Thoracic aorta (tissue), 2 donors: ENCODE results near the gene P2RY14. TPM values are rescaled to one million over a fixed set of nuclear protein-coding genes. Genes with fewer than 3 reads are reported as not detected.

Source experiments
- ATAC-seq: fragments of 150-250 bp; one replicate; pipeline ENCODE4 v1.8.0; 2017; ENCODE audit warnings: low read depth; ENCODE audit not compliant: insufficient number of reproducible peaks, low FRiP score
- DNase-seq: peaks from one replicate; pipeline ENCODE4 v3.0.0-alpha.2; 2020; ENCODE audit warnings: low spot score
- H3K27ac ChIP-seq, 2 donors: fragments of 200-600 bp; sonication (generic); 1 replicate in 1 of 2; 2 replicates in 1 of 2; pipeline ENCODE4 v1.5.1; 2016; ENCODE audit warnings: mild to moderate bottlenecking in 2 of 2, moderate library complexity in 2 of 2
- H3K27me3 ChIP-seq: fragments of 200-600 bp; sonication (generic); replicated peaks from 2 replicates; pipeline ENCODE4 v1.6.0; 2016; ENCODE audit warnings: mild to moderate bottlenecking; ENCODE audit not compliant: insufficient read depth
- H3K36me3 ChIP-seq: fragments of 200-600 bp; sonication (generic); one replicate; pipeline ENCODE4 v1.5.1; 2016
- H3K4me1 ChIP-seq, 2 donors: fragments of 200-600 bp; sonication (generic); 1 replicate in 1 of 2; 2 replicates in 1 of 2; pipeline versions ENCODE4 v1.5.1 to v1.6.0; 2016; ENCODE audit warnings: low read depth in 2 of 2, mild to moderate bottlenecking in 1 of 2; ENCODE audit not compliant: control insufficient read depth in 1 of 2
- H3K4me3 ChIP-seq: fragments of 200-600 bp; sonication (generic); 2 replicates; pipeline ENCODE4 v1.5.1; 2016; ENCODE audit warnings: mild to moderate bottlenecking
- H3K9me3 ChIP-seq: fragments of 200-600 bp; sonication (generic); 2 replicates; pipeline ENCODE4 v1.5.1; 2016
- total RNA-seq, 2 donors: library from RNA; depleted of rRNA; stranded (reverse); fragments of >200 nt; gene quantifications; one replicate each; pipeline versions ENCODE4 v1.1.0 to v1.2.3, GENCODE V29; 2016
- TF ChIP-seq, protein P1 (sequence below): fragments of 200-600 bp; sonication (generic); IDR thresholded peaks from one replicate; pipeline ENCODE4 v1.5.1; 2019; ENCODE audit warnings: antibody characterized with exemption

P2RY14 gene
- total RNA-seq, 2 donors from 2014 or later = 2.5 to 4.3 TPM

- no peak for DNase-seq
- no peaks in the 10 kb centered on the region for H3K9me3 ChIP-seq
- H3K36me3 ChIP-seq = no peaks in the 10 kb centered on the region
- ATAC-seq = no peak
- H3K4me3 ChIP-seq = no peak overlapping the region
- peaks cover 0 to 4% of the 10 kb centered on the region in 2 donors for H3K4me1 ChIP-seq
- H3K27ac ChIP-seq = no peak overlapping the region
- H3K27me3 ChIP-seq = no peaks in the 10 kb centered on the region
- TF ChIP-seq, protein P1, sequence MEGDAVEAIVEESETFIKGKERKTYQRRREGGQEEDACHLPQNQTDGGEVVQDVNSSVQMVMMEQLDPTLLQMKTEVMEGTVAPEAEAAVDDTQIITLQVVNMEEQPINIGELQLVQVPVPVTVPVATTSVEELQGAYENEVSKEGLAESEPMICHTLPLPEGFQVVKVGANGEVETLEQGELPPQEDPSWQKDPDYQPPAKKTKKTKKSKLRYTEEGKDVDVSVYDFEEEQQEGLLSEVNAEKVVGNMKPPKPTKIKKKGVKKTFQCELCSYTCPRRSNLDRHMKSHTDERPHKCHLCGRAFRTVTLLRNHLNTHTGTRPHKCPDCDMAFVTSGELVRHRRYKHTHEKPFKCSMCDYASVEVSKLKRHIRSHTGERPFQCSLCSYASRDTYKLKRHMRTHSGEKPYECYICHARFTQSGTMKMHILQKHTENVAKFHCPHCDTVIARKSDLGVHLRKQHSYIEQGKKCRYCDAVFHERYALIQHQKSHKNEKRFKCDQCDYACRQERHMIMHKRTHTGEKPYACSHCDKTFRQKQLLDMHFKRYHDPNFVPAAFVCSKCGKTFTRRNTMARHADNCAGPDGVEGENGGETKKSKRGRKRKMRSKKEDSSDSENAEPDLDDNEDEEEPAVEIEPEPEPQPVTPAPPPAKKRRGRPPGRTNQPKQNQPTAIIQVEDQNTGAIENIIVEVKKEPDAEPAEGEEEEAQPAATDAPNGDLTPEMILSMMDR = no peak
Measured at GRCh38 chr3:151305060-151305774, 26.9 kb upstream of the P2RY14 start.

- TF ChIP-seq, protein P1 = no peak
- no peak overlapping the region for H3K27ac ChIP-seq
- no peak overlapping the region for H3K4me3 ChIP-seq
- DNase-seq = no peak
- peaks cover 0 to 4% of the 10 kb centered on the region in 2 donors for H3K4me1 ChIP-seq
- no peaks in the 10 kb centered on the region for H3K9me3 ChIP-seq
- H3K27me3 ChIP-seq = no peaks in the 10 kb centered on the region
- ATAC-seq = no peak
- H3K36me3 ChIP-seq = no peaks in the 10 kb centered on the region
Measured at GRCh38 chr3:151303751-151304150, 25.4 kb upstream of the P2RY14 start.

- H3K4me3 ChIP-seq = no peak overlapping the region
- H3K4me1 ChIP-seq = peaks cover 0 to 4% of the 10 kb centered on the region in 2 donors
- no peak for ATAC-seq
- no peaks in the 10 kb centered on the region for H3K27me3 ChIP-seq
- H3K27ac ChIP-seq = no peak overlapping the region
- TF ChIP-seq, protein P1 = no peak
- no peaks in the 10 kb centered on the region for H3K36me3 ChIP-seq
- no peak for DNase-seq
- no peaks in the 10 kb centered on the region for H3K9me3 ChIP-seq
Measured at GRCh38 chr3:151301787-151302186, 23.4 kb upstream of the P2RY14 start.

DNA sequence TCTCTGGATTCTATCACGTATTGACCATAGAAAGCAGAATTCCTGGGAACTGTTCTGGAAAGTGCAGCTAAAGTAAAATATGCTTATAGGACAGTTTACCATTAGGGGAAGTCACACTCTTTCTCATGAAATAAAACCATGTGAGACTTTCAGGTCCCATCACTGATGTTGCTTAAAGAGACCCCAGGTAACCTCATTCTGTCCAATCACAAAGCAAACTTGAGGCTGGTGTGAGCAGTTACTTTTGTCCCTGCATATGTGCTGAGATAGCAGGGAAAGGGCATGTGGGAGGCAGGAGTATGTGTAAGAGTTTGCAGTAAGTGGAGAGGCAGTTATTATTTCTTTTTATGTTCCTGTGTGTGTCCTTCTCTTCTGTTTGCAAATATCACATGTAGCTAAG, 22.2 kb upstream of the P2RY14 start:
- Histone ChIP-seq H3K9me3 (no peaks in the 10 kb centered on the region), H3K36me3 (no peaks in the 10 kb centered on the region), H3K4me3 (no peak overlapping the region), H3K27ac (no peak overlapping the region), H3K27me3 (no peaks in the 10 kb centered on the region), H3K4me1 (peaks cover 0 to 4% of the 10 kb centered on the region in 2 donors)
- ATAC-seq (no peak), DNase-seq (no peak)
- TF ChIP-seq, protein P1 = no peak

DNA sequence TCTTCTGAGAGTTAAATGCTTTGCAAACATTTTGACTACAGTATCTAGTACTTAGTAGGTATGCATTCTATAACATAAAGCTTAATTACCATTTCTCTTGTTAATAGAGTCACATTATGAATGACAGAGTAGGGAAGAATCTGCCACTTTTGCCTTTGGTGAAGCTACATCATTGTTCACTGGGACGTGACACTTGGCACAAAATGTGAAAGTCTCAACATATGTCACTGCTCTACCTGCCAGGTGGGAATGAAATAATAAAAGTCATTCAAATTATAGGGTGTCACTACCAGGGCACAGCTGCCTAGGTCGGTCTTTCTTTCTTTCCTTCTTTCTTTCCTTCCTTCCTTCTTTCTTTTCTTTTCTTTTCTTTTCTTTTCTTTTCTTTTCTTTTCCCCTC, 20.7 kb upstream of the P2RY14 start:
- DNase-seq (no peak), ATAC-seq (no peak)
- TF ChIP-seq, protein P1 = no peak
- Histone ChIP-seq H3K9me3 (no peaks in the 10 kb centered on the region), H3K36me3 (no peaks in the 10 kb centered on the region), H3K4me1 (no peaks in the 10 kb centered on the region), H3K27me3 (no peaks in the 10 kb centered on the region), H3K27ac (no peak overlapping the region), H3K4me3 (no peak overlapping the region)
